ENCODE measurements around the gene MAPKAPK2. TPM values are rescaled to one million over a fixed set of nuclear protein-coding genes. Genes with fewer than 3 reads are reported as not detected.
A peak's percentile ranks its signal among the peaks of the same experiment; 100 is the strongest.

MAPKAPK2 gene
- total RNA-seq, 2 donors from 2014 or later = 104 to 115 TPM

DNA sequence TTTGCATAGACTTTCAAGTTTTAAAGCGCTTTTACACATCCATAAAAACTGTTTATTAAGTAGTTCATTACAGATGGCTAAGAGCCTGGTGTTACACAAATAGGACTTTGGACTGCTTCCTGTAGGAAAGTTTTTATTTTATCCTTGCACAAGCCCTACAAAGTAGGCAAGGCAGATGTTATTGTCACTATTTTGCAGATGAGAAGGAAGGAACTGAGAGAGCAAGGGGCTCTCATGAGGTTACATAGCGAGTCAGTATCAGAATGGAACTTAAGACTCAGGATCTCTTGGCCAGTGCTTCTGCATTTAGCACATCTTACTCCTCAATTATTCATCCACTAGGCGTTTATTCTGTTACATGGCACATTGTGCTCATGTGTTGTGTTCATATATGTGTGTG, 2.6 kb upstream of the MAPKAPK2 start:
- H3K27me3 Mint-ChIP-seq = peaks cover 0 to 2% of the 10 kb centered on the region in 2 donors
- no peaks in the 10 kb centered on the region for H3K9me3 Mint-ChIP-seq
- H3K36me3 Mint-ChIP-seq = no peaks in the 10 kb centered on the region
- no peak overlapping the region for H3K27ac Mint-ChIP-seq
- no peak for ATAC-seq
- peaks cover 21 to 26% of the 10 kb centered on the region in 2 donors for H3K4me1 Mint-ChIP-seq (ENCODE audit: low read depth in 2 of 2)
- DNase-seq (ENCODE audit: low spot score) = no peak
- H3K4me3 Mint-ChIP-seq = no peak overlapping the region

- H3K27me3 Mint-ChIP-seq = peaks cover 0 to 2% of the 10 kb centered on the region in 2 donors
- H3K4me1 Mint-ChIP-seq (ENCODE audit: low read depth in 2 of 2) = peaks cover 33 to 38% of the 10 kb centered on the region in 2 donors
- ATAC-seq (no peak), DNase-seq (ENCODE audit: low spot score) (peak; percentile 53)
- no peaks in the 10 kb centered on the region for H3K36me3 Mint-ChIP-seq
- no peak overlapping the region for H3K4me3 Mint-ChIP-seq
- no peaks in the 10 kb centered on the region for H3K9me3 Mint-ChIP-seq
- no peak overlapping the region for H3K27ac Mint-ChIP-seq
Observed at GRCh38 chr1:206683313-206683712, 1.4 kb upstream of the MAPKAPK2 start.

DNA sequence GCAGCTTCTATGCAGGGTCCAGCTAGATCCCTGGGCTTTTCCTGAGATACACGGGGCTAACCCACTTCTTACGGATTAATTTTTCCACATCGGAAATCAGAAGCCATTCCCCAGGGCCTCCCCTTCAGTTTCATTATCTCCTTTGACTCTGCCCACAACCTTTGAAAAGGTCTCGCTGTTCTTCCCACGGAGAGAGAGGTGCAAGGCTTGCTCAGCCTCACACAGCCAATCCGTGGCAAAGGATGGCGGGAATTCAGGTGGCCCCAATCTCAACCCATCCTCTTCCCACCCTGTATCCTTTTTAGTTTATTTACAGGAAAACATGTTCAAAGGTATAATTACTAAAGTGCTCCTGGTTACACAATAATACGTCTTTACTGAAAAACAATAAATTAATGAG, 702 bp upstream of the MAPKAPK2 start:
- peak overlapping the region; percentile 80 for H3K4me3 Mint-ChIP-seq
- H3K9me3 Mint-ChIP-seq = no peaks in the 10 kb centered on the region
- peaks cover 34 to 41% of the 10 kb centered on the region in 2 donors for H3K4me1 Mint-ChIP-seq (ENCODE audit: low read depth in 2 of 2)
- no peaks in the 10 kb centered on the region for H3K36me3 Mint-ChIP-seq
- H3K27me3 Mint-ChIP-seq = peaks cover 0 to 1% of the 10 kb centered on the region in 2 donors
- ATAC-seq (no peak), DNase-seq (ENCODE audit: low spot score) (peak; percentile 13)
- H3K27ac Mint-ChIP-seq = peak overlapping the region; percentile 18 to 23

DNA sequence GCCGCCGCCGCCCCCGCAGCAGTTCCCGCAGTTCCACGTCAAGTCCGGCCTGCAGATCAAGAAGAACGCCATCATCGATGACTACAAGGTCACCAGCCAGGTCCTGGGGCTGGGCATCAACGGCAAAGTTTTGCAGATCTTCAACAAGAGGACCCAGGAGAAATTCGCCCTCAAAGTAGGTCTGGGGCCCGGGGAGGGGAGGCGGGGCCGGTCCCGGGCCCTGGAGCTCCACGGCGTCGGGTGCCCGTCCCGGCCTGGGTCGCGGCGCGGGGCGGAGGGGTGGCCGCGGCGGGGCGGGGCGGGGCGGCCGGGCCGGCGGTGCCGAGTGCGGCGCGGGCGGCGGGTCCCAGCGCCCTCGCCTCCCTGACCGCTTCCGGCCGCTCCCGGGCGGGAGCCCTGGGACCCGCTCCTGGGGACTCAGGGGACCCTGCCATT, 646 bp downstream of the MAPKAPK2 start:
- Mint-ChIP-seq H3K27ac (peak overlapping the region; percentile 76 to 95), H3K9me3 (no peaks in the 10 kb centered on the region), H3K4me1 (ENCODE audit: low read depth in 2 of 2) (peaks cover 33 to 45% of the 10 kb centered on the region in 2 donors), H3K4me3 (peak overlapping the region; percentile 92), H3K27me3 (no peaks in the 10 kb centered on the region), H3K36me3 (no peaks in the 10 kb centered on the region)
- ATAC-seq (peak; percentile 71 to 78), DNase-seq (ENCODE audit: low spot score) (no peak)

- Mint-ChIP-seq H3K9me3 (no peaks in the 10 kb centered on the region), H3K27ac (peak overlapping the region; percentile 76 to 95), H3K4me1 (ENCODE audit: low read depth in 2 of 2) (peaks cover 34 to 48% of the 10 kb centered on the region in 2 donors), H3K27me3 (no peaks in the 10 kb centered on the region), H3K4me3 (peak overlapping the region; percentile 92), H3K36me3 (no peaks in the 10 kb centered on the region)
- DNase-seq (ENCODE audit: low spot score) = peak; percentile 77
- peak; percentile 62 to 66 for ATAC-seq
Observed at GRCh38 chr1:206685769-206686477, 1.2 kb downstream of the MAPKAPK2 start.

DNA sequence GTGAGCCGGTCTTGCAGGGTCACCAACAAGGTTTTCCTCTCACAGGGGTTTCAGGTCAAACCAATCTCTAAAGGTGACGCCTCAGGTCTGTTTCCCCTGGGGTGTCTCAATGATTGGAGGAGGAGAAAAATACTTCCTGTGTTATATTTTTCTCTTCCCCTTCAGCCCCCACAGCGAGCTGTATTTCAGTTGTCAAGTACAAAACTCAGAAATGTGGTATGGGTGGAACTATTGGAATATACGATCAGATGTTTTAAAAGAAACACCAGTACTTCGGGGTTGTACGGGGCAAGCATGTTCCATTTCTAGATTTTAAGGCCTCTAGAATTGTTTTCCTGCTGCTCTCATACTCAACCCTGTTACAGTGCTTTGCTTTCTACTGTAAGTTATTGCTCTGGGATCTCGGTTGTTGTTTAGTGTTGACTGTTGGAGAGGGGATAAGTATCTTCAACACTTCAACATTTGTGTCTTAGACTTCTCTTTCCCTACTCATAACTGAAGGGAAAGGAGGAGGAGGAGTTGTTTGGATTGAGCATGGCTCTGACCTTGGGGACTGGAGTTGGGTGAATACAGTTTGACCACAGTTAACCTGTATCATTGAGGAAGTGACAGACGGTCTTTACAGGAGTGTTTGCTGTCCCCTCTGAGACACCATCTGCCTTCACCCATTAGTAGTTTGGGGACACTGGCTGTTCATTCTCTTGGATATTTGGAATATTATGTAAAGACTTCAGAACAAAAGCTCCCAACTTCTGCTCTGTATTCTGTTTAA, 2.0 kb downstream of the MAPKAPK2 start:
- Mint-ChIP-seq H3K4me1 (ENCODE audit: low read depth in 2 of 2) (peaks cover 41 to 54% of the 10 kb centered on the region in 2 donors), H3K9me3 (no peaks in the 10 kb centered on the region), H3K4me3 (peak overlapping the region; percentile 92), H3K27me3 (no peaks in the 10 kb centered on the region), H3K27ac (peak overlapping the region; percentile 76 to 95), H3K36me3 (no peaks in the 10 kb centered on the region)
- no peak for DNase-seq (ENCODE audit: low spot score)
- ATAC-seq = peak in 1 of 2 donors; percentile 14

DNA sequence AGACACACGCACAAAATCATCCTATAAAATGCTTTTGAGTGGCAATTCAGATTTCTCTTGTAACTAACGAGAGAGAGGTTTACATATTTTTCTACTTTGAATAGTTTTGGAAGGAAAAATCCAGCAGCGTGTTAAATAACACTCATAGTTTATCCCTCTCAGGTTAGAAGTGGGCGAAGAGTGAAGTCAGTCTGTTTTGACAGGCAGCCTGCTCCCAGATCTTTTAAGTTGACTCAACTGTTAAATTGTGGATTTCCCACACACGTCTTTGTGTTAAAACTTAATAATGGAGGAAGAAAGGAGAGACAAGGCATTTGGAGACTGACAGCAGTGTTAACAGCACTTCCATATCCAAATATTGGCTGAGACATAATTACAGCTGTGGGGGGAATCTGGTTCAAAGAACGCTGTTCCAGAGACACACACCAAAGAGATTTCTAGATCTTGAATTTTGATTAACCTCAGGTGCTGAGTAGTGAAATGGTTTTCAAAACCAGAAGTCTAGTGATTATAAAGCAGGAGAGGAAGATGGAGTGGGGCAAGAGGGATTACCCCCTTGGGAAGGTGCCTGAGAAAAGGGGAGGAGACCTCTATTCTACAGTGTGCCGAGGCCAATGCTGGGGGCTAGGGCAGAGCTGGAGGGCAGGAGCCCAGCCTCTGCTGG, 2.7 kb downstream of the MAPKAPK2 start:
- peaks cover 48 to 62% of the 10 kb centered on the region in 2 donors for H3K4me1 Mint-ChIP-seq (ENCODE audit: low read depth in 2 of 2)
- no peaks in the 10 kb centered on the region for H3K9me3 Mint-ChIP-seq
- H3K4me3 Mint-ChIP-seq = peak overlapping the region; percentile 92
- H3K27ac Mint-ChIP-seq = peak overlapping the region; percentile 76 to 95
- ATAC-seq = no peak
- H3K27me3 Mint-ChIP-seq = no peaks in the 10 kb centered on the region
- H3K36me3 Mint-ChIP-seq = no peaks in the 10 kb centered on the region
- no peak for DNase-seq (ENCODE audit: low spot score)

DNA sequence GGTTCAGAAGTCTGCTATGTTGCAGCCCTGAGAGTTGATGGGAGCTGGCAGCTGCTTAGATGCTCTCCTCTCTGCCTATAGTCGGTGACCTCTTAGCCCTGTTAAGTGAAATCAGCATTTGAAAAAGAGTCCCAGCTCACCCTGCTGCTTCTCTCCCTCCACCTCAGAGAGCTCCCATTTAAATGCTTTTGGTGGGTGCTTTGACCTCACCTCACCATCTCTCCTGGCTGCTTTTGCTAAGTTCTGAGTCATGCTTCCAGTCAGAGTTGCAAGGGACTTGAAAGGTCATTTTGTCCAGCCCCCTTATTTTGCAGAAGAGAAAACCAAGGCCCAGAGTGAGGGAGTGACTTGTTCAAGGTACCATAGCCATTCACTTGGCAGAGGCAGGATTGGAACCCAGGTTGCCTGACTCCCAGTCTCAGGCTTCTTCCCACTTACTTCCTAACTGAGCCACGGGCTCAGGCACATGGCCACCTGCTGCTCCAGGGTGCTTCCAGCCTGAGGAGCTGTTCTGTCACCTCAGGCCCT, 3.3 kb downstream of the MAPKAPK2 start:
- Mint-ChIP-seq H3K36me3 (no peaks in the 10 kb centered on the region), H3K27me3 (no peaks in the 10 kb centered on the region), H3K4me1 (ENCODE audit: low read depth in 2 of 2) (peaks cover 54 to 67% of the 10 kb centered on the region in 2 donors), H3K9me3 (no peaks in the 10 kb centered on the region), H3K4me3 (peak overlapping the region; percentile 92), H3K27ac (peak overlapping the region; percentile 31 to 95)
- DNase-seq (ENCODE audit: low spot score) = no peak
- no peak for ATAC-seq

DNA sequence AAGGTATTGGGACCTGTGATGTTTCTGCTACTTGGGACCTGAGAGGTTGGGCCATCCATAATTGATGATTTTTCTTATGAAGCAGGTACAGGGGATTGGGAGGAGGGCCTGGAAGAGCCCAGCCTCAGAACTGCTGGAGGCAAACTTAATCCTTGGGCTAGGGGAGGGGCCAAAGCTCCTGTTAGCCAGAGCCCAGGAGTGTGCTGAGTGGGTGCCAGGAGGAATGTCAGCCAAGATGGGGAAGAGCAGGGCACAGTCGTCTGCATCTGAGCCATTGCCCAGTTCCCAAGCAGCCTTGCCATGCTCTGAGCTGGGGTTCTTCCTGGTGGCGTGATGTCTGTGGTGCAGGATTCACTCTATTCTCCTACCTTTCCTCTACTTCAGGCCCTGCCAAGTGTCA, 5.8 kb downstream of the MAPKAPK2 start:
- ATAC-seq (no peak), DNase-seq (ENCODE audit: low spot score) (no peak)
- Mint-ChIP-seq H3K36me3 (no peaks in the 10 kb centered on the region), H3K27me3 (no peaks in the 10 kb centered on the region), H3K9me3 (no peaks in the 10 kb centered on the region), H3K4me3 (no peak overlapping the region), H3K4me1 (ENCODE audit: low read depth in 2 of 2) (peaks cover 77 to 83% of the 10 kb centered on the region in 2 donors), H3K27ac (peak overlapping the region in 1 of 2 donors; percentile 22)

- Mint-ChIP-seq H3K4me3 (peak overlapping the region; percentile 71), H3K4me1 (ENCODE audit: low read depth in 2 of 2) (peaks cover 82 to 89% of the 10 kb centered on the region in 2 donors), H3K9me3 (no peaks in the 10 kb centered on the region), H3K36me3 (no peaks in the 10 kb centered on the region), H3K27me3 (no peaks in the 10 kb centered on the region), H3K27ac (peak overlapping the region; percentile 64 to 67)
- no peak for ATAC-seq
- no peak for DNase-seq (ENCODE audit: low spot score)
Observed at GRCh38 chr1:206691604-206692003, 6.9 kb downstream of the MAPKAPK2 start.

GRCh38 chr1:206693029-206693428, 8.3 kb downstream of the MAPKAPK2 start:
- Mint-ChIP-seq H3K9me3 (no peaks in the 10 kb centered on the region), H3K4me3 (peak overlapping the region; percentile 71), H3K36me3 (no peaks in the 10 kb centered on the region), H3K4me1 (ENCODE audit: low read depth in 2 of 2) (peaks cover 78 to 85% of the 10 kb centered on the region in 2 donors), H3K27me3 (no peaks in the 10 kb centered on the region), H3K27ac (peak overlapping the region; percentile 64 to 67)
- peak; percentile 56 to 59 for ATAC-seq
- no peak for DNase-seq (ENCODE audit: low spot score)

DNA sequence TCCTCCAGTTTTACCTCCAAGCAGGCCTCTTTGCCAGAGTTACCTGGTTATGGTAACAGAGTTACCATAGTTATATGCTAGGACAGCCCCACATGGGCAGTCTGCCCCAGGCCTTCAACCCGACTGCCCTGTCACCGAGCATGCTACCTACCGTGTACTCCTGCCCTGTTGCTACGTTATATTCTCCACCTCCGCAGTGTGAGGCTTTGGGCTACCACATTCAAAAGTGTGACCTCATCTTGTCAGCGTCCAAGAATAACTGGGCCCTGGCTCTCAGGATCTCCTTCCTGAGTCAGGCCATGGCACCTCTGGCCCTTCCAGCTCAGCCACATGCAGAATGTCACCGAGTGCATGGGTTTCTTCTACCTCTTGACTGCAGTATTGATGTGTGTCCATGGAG, 8.9 kb downstream of the MAPKAPK2 start:
- peak overlapping the region; percentile 71 for H3K4me3 Mint-ChIP-seq
- peaks cover 76 to 84% of the 10 kb centered on the region in 2 donors for H3K4me1 Mint-ChIP-seq (ENCODE audit: low read depth in 2 of 2)
- no peaks in the 10 kb centered on the region for H3K27me3 Mint-ChIP-seq
- DNase-seq (ENCODE audit: low spot score) (no peak), ATAC-seq (peak; percentile 74 to 76)
- H3K27ac Mint-ChIP-seq = peak overlapping the region; percentile 64 to 67
- no peaks in the 10 kb centered on the region for H3K36me3 Mint-ChIP-seq
- no peaks in the 10 kb centered on the region for H3K9me3 Mint-ChIP-seq

Measured in natural killer cell treated with Interleukin-12 subunit alpha and Interleukin-12 subunit beta and Interleukin-15 and Interleukin-18, amount 100 ng/mL, for 72 hours (primary cell).